Parathyroid adenoma (tissue), 2 donors: ENCODE measurements around the gene ZNF490.

ENCODE experiments used
- H2AFZ ChIP-seq: fragments of 300-600 bp; sonication (generic); one replicate; pipeline ENCODE4 v1.7.0; 2017; ENCODE audit warnings: antibody characterized with exemption, mild to moderate bottlenecking
- H3K27ac ChIP-seq: fragments of 300-600 bp; sonication (generic); one replicate; pipeline ENCODE4 v1.7.0; 2017
- H3K27me3 ChIP-seq: fragments of 300-600 bp; sonication (generic); one replicate; pipeline ENCODE4 v1.7.0; 2017; ENCODE audit warnings: low read length; ENCODE audit not compliant: control insufficient read depth, insufficient read depth
- H3K36me3 ChIP-seq: fragments of 300-600 bp; sonication (generic); one replicate; pipeline ENCODE4 v1.7.0; 2017; ENCODE audit warnings: low read length; ENCODE audit not compliant: control insufficient read depth, insufficient read depth
- H3K4me1 ChIP-seq: fragments of 300-600 bp; sonication (generic); one replicate; pipeline ENCODE4 v1.7.0; 2017; ENCODE audit warnings: control low read depth
- H3K4me2 ChIP-seq: fragments of 300-600 bp; sonication (generic); one replicate; pipeline ENCODE4 v1.7.0; 2017; ENCODE audit warnings: low read length
- H3K4me3 ChIP-seq: fragments of 300-600 bp; sonication (generic); one replicate; pipeline ENCODE4 v1.7.0; 2017; ENCODE audit warnings: low read depth, low read length
- H3K79me2 ChIP-seq: fragments of 300-600 bp; sonication (generic); one replicate; pipeline ENCODE4 v1.7.0; 2017; ENCODE audit warnings: control low read depth
- H3K9ac ChIP-seq: fragments of 300-600 bp; sonication (generic); one replicate; pipeline ENCODE4 v1.7.0; 2017; ENCODE audit warnings: mild to moderate bottlenecking
- H3K9me3 ChIP-seq: fragments of 300-600 bp; sonication (generic); one replicate; pipeline ENCODE4 v1.7.0; 2017; ENCODE audit warnings: low read length; ENCODE audit not compliant: control insufficient read depth
- TF ChIP-seq, protein P1 (sequence below): fragments of 300-600 bp; sonication (generic); IDR thresholded peaks from one replicate; pipeline ENCODE4 v1.7.0; 2017; ENCODE audit warnings: antibody characterized with exemption, mild to moderate bottlenecking
- donor health status: primary hyperparathyroidism.

ZNF490 gene

DNA sequence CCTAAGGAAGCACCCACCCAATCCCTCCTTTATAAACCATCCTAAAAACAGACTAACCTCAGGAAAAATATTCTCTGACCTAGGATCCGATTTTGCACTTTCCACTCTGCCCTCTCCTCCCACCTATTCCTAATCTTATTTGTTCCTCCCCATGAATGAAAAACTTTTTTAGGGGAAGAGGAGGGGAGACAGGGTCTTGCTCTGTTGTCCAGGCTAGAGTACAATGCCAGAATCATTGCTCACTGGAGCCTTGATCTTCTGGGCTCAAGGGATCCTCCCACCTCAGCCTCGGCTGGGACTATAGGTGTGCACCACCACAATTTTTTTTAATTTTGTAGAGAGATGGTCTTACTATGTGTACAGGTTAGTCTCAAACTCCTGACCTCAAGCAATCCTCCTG is 63.7 kb downstream of the ZNF490 start:
- TF ChIP-seq, protein P1, sequence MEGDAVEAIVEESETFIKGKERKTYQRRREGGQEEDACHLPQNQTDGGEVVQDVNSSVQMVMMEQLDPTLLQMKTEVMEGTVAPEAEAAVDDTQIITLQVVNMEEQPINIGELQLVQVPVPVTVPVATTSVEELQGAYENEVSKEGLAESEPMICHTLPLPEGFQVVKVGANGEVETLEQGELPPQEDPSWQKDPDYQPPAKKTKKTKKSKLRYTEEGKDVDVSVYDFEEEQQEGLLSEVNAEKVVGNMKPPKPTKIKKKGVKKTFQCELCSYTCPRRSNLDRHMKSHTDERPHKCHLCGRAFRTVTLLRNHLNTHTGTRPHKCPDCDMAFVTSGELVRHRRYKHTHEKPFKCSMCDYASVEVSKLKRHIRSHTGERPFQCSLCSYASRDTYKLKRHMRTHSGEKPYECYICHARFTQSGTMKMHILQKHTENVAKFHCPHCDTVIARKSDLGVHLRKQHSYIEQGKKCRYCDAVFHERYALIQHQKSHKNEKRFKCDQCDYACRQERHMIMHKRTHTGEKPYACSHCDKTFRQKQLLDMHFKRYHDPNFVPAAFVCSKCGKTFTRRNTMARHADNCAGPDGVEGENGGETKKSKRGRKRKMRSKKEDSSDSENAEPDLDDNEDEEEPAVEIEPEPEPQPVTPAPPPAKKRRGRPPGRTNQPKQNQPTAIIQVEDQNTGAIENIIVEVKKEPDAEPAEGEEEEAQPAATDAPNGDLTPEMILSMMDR, result no peak
- H3K9me3 ChIP-seq, result no peaks in the 10 kb centered on the region
- H3K27ac ChIP-seq, result no peak overlapping the region
- no peaks in the 10 kb centered on the region for H3K36me3 ChIP-seq
- H3K4me2 ChIP-seq, result no peak overlapping the region
- no peak overlapping the region for H3K4me3 ChIP-seq
- peaks cover 63% of the 10 kb centered on the region for H3K79me2 ChIP-seq
- no peak overlapping the region for H2AFZ ChIP-seq
- peaks cover 6% of the 10 kb centered on the region for H3K4me1 ChIP-seq
- no peaks in the 10 kb centered on the region for H3K27me3 ChIP-seq
- H3K9ac ChIP-seq, result no peak overlapping the region

DNA sequence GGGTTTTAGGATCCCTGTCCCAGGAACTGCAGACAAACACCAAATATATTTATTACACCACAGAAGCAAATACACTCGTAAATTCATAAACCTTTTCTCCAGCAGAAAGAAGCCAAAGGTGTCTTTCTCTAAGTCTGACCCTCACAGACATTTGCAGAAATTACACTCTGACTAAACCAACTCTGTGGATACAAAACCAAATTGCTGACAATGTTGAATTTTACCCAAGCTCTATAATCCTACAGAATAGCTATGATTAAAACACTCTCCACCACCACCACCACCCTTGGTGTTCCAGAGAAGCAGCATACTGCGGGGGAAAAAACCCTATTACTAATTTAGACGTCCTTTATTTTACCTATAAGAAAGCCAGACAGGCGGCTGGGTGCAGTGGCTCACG is 64.5 kb downstream of the ZNF490 start:
- H3K4me3 ChIP-seq, result no peak overlapping the region
- H3K4me1 ChIP-seq, result peaks cover 6% of the 10 kb centered on the region
- peaks cover 70% of the 10 kb centered on the region for H3K79me2 ChIP-seq
- TF ChIP-seq, protein P1, result no peak
- H3K4me2 ChIP-seq, result no peak overlapping the region
- H2AFZ ChIP-seq, result no peak overlapping the region
- no peaks in the 10 kb centered on the region for H3K9me3 ChIP-seq
- H3K27me3 ChIP-seq, result no peaks in the 10 kb centered on the region
- no peaks in the 10 kb centered on the region for H3K36me3 ChIP-seq
- H3K9ac ChIP-seq, result no peak overlapping the region
- H3K27ac ChIP-seq, result no peak overlapping the region

DNA sequence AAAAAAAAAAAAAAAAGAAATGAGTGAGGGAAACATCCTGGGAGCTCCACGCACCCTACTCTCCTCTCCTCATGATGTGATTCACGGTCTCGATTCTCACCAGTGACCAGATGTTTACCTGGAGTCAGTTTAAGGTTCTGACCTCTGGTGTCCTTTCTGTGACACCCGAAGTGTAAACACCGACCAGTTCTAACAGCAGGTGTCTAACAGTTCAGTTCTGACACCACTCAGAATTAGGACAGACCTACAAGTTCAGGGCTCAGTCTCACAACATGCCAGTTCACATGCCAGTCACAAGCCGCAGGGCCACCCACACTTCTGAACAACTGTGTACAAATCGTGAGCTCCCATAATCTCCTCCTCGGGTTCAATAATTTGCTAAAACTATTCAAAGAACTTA is 65.3 kb downstream of the ZNF490 start:
- no peak overlapping the region for H2AFZ ChIP-seq
- no peak overlapping the region for H3K4me3 ChIP-seq
- H3K79me2 ChIP-seq, result peaks cover 72% of the 10 kb centered on the region
- H3K4me1 ChIP-seq, result peaks cover 6% of the 10 kb centered on the region
- TF ChIP-seq, protein P1, result no peak
- no peaks in the 10 kb centered on the region for H3K9me3 ChIP-seq
- no peak overlapping the region for H3K27ac ChIP-seq
- H3K36me3 ChIP-seq, result no peaks in the 10 kb centered on the region
- H3K4me2 ChIP-seq, result no peak overlapping the region
- H3K9ac ChIP-seq, result no peak overlapping the region
- no peaks in the 10 kb centered on the region for H3K27me3 ChIP-seq

DNA sequence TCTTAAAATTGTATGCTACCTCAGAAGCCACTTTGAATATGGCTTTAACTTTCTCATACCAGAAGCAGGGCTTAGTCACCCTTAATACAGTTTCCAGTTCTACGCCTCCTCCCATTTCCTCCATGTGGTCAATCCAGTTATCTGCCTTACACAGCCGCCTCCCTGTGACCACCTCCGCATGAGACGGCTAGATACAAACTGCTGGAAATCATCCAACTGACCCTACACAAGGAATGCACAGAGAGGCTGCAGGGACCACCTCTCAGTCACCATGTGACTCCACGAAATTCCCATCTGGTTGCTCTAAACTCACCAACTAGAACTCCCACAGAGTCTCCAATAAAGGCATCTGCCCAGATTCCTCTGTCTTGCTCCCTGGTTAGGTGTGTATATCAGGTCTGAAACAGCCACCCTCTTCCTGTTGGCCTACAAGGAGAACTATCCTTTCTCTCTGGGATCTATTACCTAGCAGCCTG is 66.2 kb downstream of the ZNF490 start:
- Histone ChIP-seq H3K9ac (no peak overlapping the region), H3K9me3 (no peaks in the 10 kb centered on the region), H2AFZ (no peak overlapping the region), H3K27me3 (no peaks in the 10 kb centered on the region), H3K79me2 (peaks cover 65% of the 10 kb centered on the region), H3K4me1 (peaks cover 4% of the 10 kb centered on the region), H3K4me2 (no peak overlapping the region), H3K27ac (no peak overlapping the region), H3K36me3 (no peaks in the 10 kb centered on the region), H3K4me3 (no peak overlapping the region)
- TF ChIP-seq, protein P1, result no peak

DNA sequence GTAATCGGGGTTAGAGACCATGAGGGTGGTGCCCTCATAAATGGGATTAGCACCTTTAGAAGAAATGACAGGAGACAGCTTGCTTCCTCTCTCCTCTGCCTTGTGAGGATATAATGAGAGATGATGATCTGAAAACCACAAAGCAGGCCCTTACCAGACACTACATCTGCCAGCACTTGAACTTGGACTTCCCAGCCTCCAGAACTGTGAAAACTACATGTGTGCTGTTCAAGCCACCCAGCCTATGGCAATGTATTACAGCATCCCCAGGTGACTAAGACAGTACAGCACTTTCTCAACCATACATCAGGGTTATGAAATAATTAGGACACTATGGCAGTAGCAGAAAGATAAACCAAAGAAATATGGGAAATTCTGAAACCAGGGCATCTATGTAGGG is 66.8 kb downstream of the ZNF490 start:
- Histone ChIP-seq H3K9ac (no peak overlapping the region), H3K27ac (no peak overlapping the region), H3K36me3 (no peaks in the 10 kb centered on the region), H3K9me3 (no peaks in the 10 kb centered on the region), H3K4me1 (no peaks in the 10 kb centered on the region), H3K4me3 (no peak overlapping the region), H3K4me2 (no peak overlapping the region), H3K27me3 (no peaks in the 10 kb centered on the region), H3K79me2 (peaks cover 59% of the 10 kb centered on the region), H2AFZ (no peak overlapping the region)
- TF ChIP-seq, protein P1, result no peak
